ENCODE results near the gene RAMAC. TPM values are rescaled to one million over a fixed set of nuclear protein-coding genes. Genes with fewer than 3 reads are reported as not detected.
"Not testable (repeated sequence)": the region's sequence is repeated elsewhere in the genome, so short reads cannot be mapped to it uniquely, and the experiment has no call there.

The RAMAC gene
- polyA plus RNA-seq, 1 of the 3 experiments (the other 2 are of a cell fraction), result 25.9 TPM

GRCh38 chr15:82999905-83000671 is 14.1 kb downstream of the RAMAC start:
- peak overlapping the region; percentile 27 to 33 for H3K4me3 ChIP-seq (ENCODE audit: low read depth in 2 of 2, low read length in 1 of 2)
- H3K9ac ChIP-seq, result no peak overlapping the region
- no peaks in the 10 kb centered on the region for H3K79me2 ChIP-seq (ENCODE audit: insufficient read depth)
- ChIA-PET CTCF (interaction anchor here (0.6 to 3.9 kb wide), 32 partner anchors 10 to 469 kb away, joined by 3 to 64 read pairs (median 4); partner anchors contain the start of genes C15orf40, RAMAC, RPS17 and WHAMM), POLR2A (interaction anchor here (0.6 kb wide), 1 partner anchor 431 kb away, joined by 3 read pairs; no protein-coding TSS in a partner anchor)
- no peaks in the 10 kb centered on the region for H4K20me1 ChIP-seq (ENCODE audit: insufficient read depth)
- H3K36me3 ChIP-seq (replicated peaks in 1 of 2; ENCODE audit: control insufficient read depth in 1 of 2, insufficient read depth in 2 of 2, low read length in 1 of 2), result peaks cover 5 to 10% of the 10 kb centered on the region in 2 experiments
- H3K9me3 ChIP-seq, result no peaks in the 10 kb centered on the region
- peak; percentile 68 for DNase-seq
- 29% methylated on average over 6 of the region's 6 CpGs for WGBS (ENCODE audit: low lambda C conversion rate)
- peaks cover 7% of the 10 kb centered on the region for H3F3A ChIP-seq (replicated peaks; ENCODE audit: insufficient read depth)
- H3K4me1 ChIP-seq (ENCODE audit: control insufficient read depth in 1 of 2, insufficient read depth in 2 of 2, low read depth in 1 of 2, low read length in 1 of 2), result peaks cover 0 to 7% of the 10 kb centered on the region in 2 experiments; a peak in 1 of 4 replicates
- TF ChIP-seq POLR2AphosphoS5 (IDR thresholded peaks at IDR 0.05; ENCODE audit: low read depth, low read length) (no peak), MXI1 (IDR thresholded peaks at IDR 0.05; ENCODE audit: low read depth, low read length) (peak; percentile 36; the same call in 1 of the 2 replicates), SMC3 (IDR thresholded peaks at IDR 0.05; ENCODE audit: low read depth, low read length) (peak; percentile 66), RAD21 (IDR thresholded peaks at IDR 0.05; ENCODE audit: low read length) (peak; percentile 91), CTCF (IDR thresholded peaks at IDR 0.05) (peak; percentile 70), FOSL2 (IDR thresholded peaks at IDR 0.05; ENCODE audit: borderline replicate concordance, low read depth) (no peak)
- peak overlapping the region; percentile 57; the same call in 1 of the 2 replicates for H2AFZ ChIP-seq (ENCODE audit: low read depth)
- H3K4me2 ChIP-seq, result peak overlapping the region; percentile 70
- H3K9me2 ChIP-seq, result no peaks in the 10 kb centered on the region
- H3K27me3 ChIP-seq (ENCODE audit: insufficient read depth), result no peaks in the 10 kb centered on the region
- H3K27ac ChIP-seq (ENCODE audit: low read depth in 2 of 2, low read length in 1 of 2), result no peak overlapping the region

GRCh38 chr15:83000672-83001031 is 14.6 kb downstream of the RAMAC start:
- H3K9me2 ChIP-seq; H3K9me3 ChIP-seq; H3F3A ChIP-seq (replicated peaks; ENCODE audit: insufficient read depth); H3K79me2 ChIP-seq (ENCODE audit: insufficient read depth); H3K9ac ChIP-seq; H3K4me2 ChIP-seq; DNase-seq; H3K27ac ChIP-seq (ENCODE audit: low read depth in 2 of 2, low read length in 1 of 2); H2AFZ ChIP-seq (ENCODE audit: low read depth); H4K20me1 ChIP-seq (ENCODE audit: insufficient read depth); H3K4me1 ChIP-seq (ENCODE audit: control insufficient read depth in 1 of 2, insufficient read depth in 2 of 2, low read depth in 1 of 2, low read length in 1 of 2); H3K27me3 ChIP-seq (ENCODE audit: insufficient read depth); POLR2A ChIA-PET: not testable (repeated sequence)
- Histone ChIP-seq H3K4me3 (ENCODE audit: low read depth in 2 of 2, low read length in 1 of 2) (peak overlapping the region in 1 of 2 experiments; percentile 27; a peak in 1 of 4 replicates), H3K36me3 (replicated peaks in 1 of 2; ENCODE audit: control insufficient read depth in 1 of 2, insufficient read depth in 2 of 2, low read length in 1 of 2) (peaks cover 9 to 14% of the 10 kb centered on the region in 2 experiments)
- CTCF ChIA-PET, result interaction anchor here (0.7 to 3.9 kb wide), 25 partner anchors 10 to 470 kb away, joined by 3 to 64 read pairs (median 4); partner anchors contain the start of genes C15orf40, RAMAC, RPS17 and WHAMM
- WGBS (ENCODE audit: low lambda C conversion rate), result 74% methylated on average over 3 of the region's 3 CpGs

All from SK-N-SH (cell line).